Dermis blood vessel endothelial cell (primary cell): ENCODE results near the gene SLC22A25. TPM values are rescaled to one million over a fixed set of nuclear protein-coding genes. Genes with fewer than 3 reads are reported as not detected.
"Not testable (repeated sequence)": the region's sequence is repeated elsewhere in the genome, so short reads cannot be mapped to it uniquely, and the experiment has no call there.

Experiments used
- DNase-seq: peaks from one replicate; pipeline ENCODE4 v3.0.0; 2010
- total RNA-seq: library from RNA; depleted of rRNA; stranded (reverse); fragments of >200 nt; gene quantifications from 2 replicates; pipeline ENCODE4 v1.2.3, GENCODE V29; 2014

The SLC22A25 gene
- total RNA-seq: not detected in 2 replicates

DNA sequence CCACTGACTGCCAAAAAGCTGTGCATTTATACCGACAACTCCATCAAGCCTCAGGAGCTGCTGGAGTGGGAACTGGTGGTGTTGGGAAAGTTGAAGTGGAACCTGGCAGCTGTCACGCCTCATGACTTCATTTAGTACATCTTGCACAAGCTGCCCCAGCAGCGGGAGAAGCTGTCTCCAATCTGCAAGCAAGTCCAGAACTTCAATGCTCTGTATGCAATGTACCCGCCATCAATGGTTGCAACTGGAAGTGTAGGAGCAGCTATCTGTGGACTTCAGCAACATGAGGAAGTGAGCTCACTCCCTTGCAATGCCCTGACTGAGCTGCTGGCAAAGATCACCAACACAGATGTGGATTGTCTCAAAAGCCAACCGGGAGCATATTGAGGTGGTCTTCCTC is at the start of gene SLC22A25:
TSS of gene SLC22A25 (minus strand) at position 67 of the 400 bp plus-strand sequence. CDS start 13,947 bp downstream, outside the sequence.
- peak; percentile 32 for DNase-seq

DNA sequence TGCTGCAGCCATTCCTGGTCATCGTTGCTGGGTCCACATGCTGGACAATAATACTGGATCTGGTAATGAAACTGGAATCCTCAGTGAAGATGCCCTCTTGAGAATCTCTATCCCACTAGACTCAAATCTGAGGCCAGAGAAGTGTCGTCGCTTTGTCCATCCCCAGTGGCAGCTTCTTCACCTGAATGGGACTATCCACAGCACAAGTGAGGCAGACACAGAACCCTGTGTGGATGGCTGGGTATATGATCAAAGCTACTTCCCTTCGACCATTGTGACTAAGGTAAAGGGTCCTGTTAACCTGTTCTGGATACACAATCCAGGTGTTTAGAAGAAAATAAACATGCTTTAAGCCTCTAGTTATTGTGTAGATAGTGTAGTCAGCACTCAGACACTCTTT is 46.9 kb upstream of the SLC22A25 start:
- no peak for DNase-seq

DNA sequence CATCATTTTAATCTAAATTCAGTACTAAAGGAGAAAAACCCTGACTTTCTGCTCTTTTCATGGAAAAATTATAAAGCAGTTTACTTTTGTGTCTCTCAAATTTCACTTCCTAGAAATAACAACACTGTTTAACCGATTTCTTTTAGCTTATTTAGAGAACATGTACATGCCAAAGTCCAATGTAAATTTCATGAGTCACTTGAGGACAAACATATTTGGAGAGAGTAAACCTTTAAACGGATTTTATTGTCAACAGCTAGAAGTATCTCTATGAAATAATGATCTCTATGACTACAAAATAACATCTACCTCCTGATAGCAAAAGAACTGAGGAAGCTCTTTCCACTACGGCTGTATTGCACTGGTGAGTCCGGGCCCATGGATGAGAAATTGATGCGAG is 46.3 kb upstream of the SLC22A25 start:
- DNase-seq: no peak

DNA sequence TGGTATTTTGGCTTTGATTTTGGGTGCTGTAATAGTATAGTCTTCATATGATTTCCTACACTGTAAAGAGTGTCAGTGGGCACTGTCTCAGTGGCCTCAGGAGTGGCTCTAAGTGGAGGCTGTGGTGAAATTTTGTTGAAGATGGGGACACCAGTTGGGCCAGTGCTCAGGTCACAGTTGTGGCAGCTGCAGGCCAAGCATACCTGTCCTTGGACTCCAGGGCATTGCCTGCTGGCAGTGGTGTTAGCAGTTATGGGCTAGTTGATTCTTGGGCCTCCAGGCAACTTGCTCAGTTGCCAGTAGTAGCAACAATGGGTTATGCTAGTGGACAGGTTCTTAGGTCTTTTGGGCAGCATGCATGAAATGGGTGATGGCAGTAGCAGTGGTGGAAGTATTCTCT is 39.2 kb upstream of the SLC22A25 start:
- no peak for DNase-seq

DNA sequence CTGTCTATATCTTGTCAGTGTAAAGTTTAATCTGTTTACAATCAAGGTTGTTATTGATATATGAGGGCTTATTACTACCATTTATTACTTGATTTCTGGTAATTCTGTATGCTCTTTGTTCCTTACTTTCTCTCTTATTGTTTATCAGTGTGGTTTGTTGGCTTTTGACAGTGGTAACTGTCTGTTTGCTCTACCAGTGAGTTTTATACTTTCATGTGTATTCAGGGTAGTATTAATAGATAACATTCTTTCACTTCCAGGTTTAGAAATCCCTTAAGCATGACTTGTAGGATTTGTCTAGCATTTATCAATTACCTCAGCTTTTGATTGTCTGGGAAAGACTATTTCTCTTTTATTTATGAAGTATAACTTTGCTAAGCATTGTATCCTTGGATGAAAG is 37.5 kb upstream of the SLC22A25 start:
- no peak for DNase-seq

DNA sequence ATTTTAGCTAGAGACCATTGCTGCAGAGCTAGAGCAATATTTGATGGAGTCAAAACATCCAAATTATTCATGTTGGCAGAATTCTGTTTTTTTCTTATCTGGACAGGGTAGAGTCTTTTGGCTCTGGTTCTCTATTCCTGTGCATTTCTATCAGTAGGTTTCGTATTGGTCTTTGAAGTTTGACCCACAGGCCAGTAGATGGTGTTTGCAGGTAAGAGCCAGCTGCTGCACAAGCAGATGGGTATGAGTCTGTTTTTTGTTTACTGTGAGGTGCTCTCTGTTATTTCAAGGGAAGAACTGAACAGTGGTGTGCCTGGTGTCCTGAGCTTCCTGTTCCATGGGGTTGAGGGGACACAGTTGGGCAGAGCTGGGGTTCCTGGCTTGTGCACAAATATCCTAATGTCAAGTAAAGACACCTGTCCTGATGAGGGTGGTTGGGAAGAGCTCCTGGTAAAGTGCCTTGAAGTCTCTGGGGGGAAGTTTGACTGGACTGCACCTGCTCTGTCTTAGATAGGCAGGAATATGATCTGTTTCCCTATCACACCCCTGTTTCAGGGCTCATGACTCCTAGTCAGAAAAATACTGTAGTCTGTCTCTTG is 34.0 kb upstream of the SLC22A25 start:
- DNase-seq: no peak

DNA sequence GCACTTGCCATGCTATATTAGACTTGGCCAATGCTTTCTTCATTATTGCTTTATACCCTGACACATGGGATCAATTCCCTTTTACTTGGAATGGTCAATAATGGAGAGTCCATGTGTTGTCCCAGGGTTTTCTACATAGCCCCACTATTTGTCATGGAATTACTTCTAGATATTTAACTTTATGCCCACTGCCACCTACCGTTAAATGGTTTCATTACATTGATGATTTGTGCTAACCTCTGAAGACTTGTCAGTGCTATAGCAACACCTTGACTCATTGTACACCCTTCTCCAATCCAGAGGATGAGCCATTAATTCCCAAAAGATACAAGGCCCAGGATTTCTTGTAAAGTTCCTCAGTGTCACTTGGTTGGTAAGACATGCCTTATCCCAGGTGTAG is 31.4 kb upstream of the SLC22A25 start:
- DNase-seq: peak; percentile 20

DNA sequence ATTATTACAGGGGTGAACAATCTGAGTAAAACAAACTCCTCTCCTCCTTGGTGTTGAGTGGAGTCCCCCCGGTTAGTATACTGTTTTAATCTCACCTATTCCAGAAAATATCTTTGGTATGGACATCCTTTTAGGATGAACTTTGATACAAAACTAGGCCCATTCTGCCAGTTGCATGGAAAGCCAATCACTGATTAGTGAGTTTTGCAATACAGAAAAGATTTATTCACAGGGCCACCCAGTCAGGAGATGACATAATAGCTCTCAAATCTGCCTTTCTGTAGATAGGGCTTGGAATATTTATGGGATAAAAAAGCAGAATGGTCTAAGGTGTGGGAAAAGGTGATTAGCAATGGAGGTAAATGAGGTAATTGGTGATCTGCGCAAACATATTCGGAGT is 30.3 kb upstream of the SLC22A25 start:
- DNase-seq: no peak

DNA sequence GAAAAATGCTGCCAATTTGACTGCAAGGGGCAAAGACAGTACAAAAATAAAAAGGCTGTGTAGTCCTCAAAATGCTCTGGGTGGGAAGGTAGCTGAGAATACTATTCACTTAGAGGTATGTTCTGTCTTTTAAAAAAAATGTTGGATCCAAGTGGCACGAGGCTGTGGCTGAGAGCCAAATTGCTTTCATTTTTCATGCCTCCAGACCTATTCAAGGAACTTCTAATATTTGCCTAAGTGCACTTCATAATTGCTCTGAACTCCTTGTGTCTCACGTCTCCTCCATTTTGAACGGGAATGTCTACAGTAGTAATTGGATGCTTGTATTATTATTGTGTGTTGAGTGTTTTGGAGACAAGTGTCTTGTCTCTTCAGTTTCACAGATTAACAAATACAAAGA is 19.1 kb upstream of the SLC22A25 start:
- no peak for DNase-seq

DNA sequence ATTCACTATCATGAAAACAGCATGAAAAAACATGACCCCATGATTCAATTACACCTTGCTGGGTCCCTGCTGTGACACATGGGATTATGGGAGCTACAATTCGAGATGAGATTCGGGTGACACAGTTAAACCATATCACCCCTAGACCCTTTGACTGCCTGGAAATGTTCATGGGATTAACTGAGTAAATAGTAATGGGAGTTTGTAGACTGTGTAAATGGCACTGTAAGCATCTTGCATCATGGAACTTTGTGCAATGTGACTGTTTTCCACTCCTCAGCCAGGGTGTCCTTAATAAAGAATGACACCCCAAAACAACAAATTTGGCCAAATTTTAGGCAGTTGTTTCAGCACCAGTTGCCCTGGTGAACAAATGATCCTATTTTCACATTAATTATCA is 7.9 kb upstream of the SLC22A25 start:
- no peak for DNase-seq

DNA sequence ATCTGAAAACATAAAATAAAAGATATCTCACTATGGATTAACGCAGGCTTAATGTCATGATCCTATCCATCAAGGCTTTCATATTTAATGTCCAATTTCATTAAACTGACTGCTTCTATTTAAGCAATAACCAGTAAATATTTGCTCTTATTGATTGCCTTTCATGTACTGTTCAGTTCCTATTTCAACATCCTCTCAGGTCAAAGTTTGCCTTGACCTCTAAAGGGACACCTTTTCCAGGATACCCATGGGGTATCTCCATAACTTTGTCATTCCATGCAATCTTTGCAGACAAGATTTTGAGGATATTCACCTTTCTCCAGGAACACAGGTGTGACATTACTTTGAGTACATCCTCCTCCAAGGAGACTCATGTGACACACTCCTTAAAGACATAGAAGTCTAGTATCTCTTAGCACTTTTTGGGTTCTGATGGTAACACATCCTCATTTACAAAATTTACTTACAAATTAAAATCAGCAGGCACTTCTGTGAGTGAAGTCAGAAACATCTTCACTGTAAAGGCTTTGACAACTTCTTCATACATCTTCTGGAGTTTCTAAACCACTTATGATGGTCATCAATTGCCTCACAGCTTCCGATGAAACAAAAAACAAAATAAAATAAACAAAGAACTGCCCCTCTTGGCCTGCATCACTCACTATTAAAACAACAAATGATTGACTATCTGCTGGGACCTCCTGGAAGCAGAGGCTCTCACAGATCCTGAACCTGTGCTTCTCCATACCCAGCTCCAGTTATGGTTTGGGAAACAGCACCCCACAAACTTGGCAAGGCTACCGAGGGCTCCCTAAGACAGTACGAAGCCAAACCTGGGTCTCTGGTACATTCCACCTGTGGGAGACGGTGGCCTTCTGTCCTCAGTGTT is 7.0 kb upstream of the SLC22A25 start:
- DNase-seq: no peak

DNA sequence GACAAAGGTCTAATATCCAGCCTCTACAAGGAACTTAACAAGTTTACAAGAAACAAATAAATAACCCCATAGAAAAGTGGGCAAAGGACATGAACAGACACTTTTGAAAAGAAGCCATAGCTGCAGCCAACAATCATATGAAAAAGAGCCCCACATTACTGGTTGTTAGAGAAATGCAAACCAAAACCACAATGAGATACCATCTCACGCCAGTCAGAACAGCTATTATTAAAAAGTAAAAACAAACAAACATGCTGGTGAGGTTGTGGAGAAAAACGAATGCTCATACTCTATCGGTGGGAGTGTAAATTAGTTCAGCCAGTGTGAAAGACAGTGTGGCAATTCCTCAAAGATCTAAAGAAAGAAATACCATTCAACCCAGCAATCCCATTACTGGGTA is 5.6 kb upstream of the SLC22A25 start:
- no peak for DNase-seq

DNA sequence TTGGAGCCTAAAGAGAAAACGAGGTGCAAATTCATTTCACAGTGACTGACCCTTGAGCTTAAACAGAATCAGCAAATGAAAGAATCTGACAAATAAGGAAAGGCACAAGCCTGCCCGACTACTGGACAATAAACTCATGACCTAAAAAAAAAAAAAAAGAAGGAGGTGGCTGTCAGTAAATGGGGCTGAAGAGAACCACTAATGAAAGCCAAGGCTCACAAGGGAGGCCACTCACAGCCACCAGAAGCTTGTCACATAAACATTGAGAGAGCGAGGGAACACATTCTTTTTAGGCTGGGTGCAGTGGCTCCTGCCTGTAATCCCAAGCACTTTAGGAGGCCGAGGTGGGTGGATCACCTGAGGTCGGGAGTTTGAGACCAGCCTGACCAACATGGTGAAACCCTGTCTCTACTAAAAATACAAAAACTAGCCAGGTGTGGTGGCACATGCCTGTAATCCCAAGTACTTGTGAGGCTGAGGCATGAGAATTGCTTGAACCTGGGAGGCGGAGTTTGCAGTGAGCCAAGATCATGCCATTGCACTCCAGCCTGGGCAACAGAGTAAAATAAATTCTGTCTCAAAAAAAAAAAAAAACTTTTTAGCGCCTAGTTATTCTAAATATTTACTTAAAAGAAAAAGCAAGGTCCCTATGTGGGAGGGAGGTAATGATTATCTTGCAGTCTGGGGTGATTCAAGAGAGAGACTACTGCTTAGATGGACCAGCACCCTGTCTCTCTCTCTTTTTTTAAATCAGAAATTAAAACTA is 4.0 kb upstream of the SLC22A25 start:
- not testable (repeated sequence) for DNase-seq

DNA sequence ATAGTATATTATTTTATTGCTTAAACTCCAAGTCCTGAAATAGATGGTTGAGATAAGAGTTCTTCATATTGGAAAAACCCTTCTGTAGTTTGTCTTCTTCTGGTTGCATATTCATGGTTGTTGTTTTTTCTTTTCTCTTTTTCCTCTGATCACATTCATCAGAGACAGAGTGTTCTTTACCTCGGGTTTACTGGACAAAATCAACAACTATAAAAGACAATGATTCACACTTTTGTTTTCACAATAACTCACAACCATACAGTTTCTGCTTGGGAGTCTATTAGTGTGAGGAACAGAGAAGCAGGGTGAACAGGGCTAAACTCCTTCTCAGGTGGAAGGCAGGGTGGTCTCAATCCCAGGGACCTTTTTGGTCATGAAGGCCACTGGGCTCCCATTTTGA is 2.6 kb upstream of the SLC22A25 start:
- no peak for DNase-seq

DNA sequence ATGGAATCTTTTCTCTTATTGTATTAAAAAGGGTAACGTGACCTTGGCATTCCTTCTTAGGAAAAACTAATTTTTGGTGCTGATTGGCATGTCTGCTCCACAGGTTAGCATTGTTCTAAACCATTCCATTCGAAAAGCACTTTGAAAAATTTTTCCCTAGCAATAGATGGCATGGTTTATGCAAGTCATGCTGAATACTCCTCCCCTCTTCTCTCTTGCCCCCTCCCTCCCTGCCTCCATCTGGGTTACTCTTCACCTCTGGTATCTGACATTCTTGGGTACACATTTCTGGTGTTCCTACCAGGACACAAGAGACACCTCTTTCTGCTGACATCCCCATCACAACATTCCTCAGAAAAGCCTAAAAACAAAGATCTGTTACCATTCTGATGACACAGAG is 1.5 kb upstream of the SLC22A25 start:
- no peak for DNase-seq

DNA sequence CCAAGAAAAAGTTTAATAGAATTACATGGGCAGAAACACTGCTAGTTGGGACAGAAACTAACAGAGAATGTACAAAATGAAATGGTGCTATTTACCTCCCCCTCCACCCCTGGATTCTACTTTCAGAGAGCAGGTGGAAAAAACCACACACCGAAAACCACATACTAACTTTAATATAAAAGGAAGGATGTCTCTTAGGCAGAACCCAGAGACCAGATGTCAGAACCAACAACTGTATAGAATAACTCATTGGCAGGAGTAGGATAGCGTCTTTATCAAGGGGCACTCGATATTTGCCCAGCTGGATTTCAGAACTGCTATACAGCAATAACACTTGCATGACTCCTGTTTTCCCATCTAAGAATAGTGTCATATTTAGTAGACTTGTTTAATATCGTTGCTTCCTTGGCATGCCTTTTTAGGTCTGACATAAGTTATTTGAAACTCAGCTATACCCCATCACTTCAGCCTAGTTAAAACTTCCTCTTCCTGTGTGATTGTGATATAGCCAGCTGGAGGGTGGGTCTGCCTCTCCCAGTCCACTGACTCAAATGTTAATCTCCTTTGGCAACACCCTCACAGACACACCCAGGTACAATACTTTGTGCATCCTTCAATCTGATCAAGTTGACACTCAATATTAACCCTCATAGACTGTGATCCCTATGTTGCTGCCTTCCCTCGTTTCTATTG is 1.2 kb downstream of the SLC22A25 start:
- DNase-seq: no peak

DNA sequence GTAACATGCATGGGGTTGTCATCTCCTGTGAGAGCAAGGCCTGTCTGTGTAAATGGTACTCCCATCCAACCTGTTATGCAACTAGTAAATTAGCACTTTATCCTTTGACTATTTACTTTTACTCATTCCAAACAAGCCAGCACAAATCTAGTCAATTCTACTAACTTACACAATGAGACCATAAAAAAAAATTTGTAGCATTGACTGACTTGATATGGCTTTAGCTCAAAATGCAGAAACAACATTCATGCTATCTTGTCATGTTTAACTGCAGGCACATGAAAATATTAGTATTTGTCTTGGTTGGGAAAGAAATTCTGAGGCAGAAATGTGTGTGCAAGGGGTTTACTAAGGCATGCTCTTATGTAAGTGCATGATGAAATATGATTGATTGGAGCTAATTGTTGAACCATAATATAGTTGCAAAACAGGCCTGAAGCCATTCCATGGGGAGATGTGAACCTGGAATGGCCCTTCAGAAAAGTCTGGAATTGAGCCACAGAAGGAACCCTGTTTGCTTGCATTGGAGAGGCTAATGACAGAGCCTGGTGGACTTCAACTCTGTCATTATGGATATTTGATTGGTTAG is 2.5 kb downstream of the SLC22A25 start:
- no peak for DNase-seq

DNA sequence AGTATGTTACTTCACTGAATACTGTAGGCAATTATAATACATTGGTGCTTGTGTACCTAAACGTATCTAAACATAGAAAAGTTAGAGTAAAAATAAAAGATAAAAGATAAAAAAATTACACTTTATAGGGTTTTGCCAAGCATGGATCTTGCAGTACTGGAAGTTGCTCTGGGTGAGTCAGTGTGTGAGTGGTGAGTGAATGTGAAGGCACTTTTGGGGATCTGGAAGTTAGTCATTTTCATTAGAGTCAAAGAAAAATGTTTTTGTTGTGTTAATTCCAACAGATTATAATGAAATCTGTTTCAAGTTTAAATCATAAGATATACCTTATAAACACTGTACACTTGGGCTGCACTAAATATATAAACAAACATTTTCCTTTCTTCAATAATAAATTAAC is 3.3 kb downstream of the SLC22A25 start:
- no peak for DNase-seq

DNA sequence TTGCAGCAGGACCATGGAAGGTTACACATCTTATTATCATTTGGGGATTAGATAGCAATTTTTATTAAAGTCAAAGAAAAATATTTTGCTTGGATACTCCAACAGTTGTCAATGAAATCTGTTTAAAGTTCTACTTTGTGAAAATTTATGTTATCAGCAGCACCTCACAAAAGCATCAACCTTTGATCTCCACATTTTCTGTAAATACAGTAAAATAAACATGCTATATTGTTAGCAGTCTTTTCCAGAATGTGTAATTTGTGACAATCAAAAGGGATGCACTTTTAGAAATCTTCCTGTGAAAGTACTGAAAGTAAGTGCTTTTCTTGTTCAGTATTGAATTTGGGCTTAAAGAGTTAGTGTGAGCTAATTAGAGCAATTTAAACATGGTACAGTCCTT is 4.1 kb downstream of the SLC22A25 start:
- no peak for DNase-seq

DNA sequence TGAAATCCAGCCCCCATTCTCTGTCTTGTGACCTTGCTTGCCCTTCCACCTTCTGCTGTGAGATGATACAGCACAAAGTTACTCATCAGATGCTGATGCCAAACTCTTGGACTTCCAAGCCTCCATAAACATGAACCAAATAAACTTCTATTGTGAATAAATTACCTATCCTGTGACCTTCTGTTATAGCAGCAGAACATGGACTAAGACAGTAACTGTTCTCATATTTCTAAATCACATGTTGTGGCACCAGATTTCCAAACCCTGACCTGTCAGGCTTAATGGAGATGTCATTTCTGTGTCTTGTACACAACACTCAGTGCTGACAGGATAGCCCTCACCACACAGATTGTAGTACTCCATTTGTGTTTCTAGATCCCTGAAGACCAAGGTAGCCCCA is 6.0 kb downstream of the SLC22A25 start:
- DNase-seq: no peak

DNA sequence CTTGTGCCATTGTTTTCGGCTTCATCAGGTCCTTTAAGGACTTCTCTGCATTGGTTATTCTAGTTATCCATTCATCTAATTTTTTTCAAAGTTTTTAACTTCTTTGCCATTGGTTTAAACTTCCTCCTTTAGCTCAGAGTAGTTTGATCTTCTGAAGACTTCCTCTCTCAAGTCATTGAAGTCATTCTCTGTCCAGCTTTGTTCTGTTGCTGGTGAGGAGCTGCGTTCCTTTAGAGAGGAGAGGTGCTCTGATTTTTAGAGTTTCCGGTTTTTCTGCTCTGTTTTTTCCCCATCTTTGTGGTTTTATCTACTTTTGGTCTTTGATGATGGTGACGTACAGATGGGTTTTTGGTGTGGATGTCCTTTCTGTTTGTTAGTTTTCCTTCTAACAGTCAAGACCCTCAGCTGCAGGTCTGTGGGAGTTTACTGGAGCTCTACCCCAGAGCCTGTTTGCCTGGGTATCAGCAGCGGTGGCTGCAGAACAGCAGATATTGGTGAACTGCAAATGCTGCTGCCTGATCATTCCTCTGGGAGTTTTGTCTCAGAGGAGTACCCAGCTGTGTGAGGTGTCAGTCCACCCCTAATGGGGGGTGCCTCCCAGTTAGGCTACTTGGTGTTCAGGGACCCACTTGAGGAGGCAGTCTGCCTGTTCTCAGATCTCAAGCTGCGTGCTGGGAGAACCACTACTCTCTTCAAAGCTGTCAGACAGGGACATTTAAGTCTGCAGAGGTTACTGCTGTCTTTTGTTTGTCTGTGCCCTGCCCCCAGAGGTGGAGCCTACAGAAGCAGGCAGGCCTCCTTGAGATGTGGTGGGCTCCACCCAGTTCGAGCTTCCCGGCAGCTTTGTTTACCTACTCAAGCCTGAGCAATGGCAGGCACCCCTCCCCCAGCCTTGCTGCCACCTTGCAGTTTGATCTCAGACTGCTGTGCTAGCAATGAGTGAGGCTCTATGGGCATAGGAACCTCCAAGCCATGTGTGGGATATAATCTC is 7.6 kb downstream of the SLC22A25 start:
- not testable (repeated sequence) for DNase-seq
